Measurements from ENCODE around the gene VMP1. TPM values are rescaled to one million over a fixed set of nuclear protein-coding genes. Genes with fewer than 3 reads are reported as not detected.

Gene VMP1
- total RNA-seq, 1 experiment from 2014 or later: 72.8 TPM

- H3K27me3 Mint-ChIP-seq (ENCODE audit: low read depth): no peaks in the 10 kb centered on the region
- no peaks in the 10 kb centered on the region for H3K9me3 Mint-ChIP-seq
- no peak overlapping the region for H3K4me3 Mint-ChIP-seq
- no peak for TF ChIP-seq SP1 (CRISPR knock-in tag; conservative IDR thresholded peaks at IDR 0.05)
- TF ChIP-seq, protein P1, sequence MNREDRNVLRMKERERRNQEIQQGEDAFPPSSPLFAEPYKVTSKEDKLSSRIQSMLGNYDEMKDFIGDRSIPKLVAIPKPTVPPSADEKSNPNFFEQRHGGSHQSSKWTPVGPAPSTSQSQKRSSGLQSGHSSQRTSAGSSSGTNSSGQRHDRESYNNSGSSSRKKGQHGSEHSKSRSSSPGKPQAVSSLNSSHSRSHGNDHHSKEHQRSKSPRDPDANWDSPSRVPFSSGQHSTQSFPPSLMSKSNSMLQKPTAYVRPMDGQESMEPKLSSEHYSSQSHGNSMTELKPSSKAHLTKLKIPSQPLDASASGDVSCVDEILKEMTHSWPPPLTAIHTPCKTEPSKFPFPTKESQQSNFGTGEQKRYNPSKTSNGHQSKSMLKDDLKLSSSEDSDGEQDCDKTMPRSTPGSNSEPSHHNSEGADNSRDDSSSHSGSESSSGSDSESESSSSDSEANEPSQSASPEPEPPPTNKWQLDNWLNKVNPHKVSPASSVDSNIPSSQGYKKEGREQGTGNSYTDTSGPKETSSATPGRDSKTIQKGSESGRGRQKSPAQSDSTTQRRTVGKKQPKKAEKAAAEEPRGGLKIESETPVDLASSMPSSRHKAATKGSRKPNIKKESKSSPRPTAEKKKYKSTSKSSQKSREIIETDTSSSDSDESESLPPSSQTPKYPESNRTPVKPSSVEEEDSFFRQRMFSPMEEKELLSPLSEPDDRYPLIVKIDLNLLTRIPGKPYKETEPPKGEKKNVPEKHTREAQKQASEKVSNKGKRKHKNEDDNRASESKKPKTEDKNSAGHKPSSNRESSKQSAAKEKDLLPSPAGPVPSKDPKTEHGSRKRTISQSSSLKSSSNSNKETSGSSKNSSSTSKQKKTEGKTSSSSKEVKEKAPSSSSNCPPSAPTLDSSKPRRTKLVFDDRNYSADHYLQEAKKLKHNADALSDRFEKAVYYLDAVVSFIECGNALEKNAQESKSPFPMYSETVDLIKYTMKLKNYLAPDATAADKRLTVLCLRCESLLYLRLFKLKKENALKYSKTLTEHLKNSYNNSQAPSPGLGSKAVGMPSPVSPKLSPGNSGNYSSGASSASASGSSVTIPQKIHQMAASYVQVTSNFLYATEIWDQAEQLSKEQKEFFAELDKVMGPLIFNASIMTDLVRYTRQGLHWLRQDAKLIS (CRISPR knock-in tag; IDR thresholded peaks at IDR 0.05; ENCODE audit: borderline replicate concordance): no peak
- no peak for TF ChIP-seq MXD4 (CRISPR knock-in tag; IDR thresholded peaks at IDR 0.05; ENCODE audit: borderline replicate concordance)
- no peak for TF ChIP-seq OVOL2 (CRISPR knock-in tag; IDR thresholded peaks at IDR 0.05; ENCODE audit: borderline replicate concordance)
- TF ChIP-seq, protein P2, sequence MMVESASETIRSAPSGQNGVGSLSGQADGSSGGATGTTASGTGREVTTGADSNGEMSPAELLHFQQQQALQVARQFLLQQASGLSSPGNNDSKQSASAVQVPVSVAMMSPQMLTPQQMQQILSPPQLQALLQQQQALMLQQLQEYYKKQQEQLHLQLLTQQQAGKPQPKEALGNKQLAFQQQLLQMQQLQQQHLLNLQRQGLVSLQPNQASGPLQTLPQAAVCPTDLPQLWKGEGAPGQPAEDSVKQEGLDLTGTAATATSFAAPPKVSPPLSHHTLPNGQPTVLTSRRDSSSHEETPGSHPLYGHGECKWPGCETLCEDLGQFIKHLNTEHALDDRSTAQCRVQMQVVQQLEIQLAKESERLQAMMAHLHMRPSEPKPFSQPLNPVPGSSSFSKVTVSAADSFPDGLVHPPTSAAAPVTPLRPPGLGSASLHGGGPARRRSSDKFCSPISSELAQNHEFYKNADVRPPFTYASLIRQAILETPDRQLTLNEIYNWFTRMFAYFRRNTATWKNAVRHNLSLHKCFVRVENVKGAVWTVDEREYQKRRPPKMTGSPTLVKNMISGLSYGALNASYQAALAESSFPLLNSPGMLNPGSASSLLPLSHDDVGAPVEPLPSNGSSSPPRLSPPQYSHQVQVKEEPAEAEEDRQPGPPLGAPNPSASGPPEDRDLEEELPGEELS (CRISPR knock-in tag; IDR thresholded peaks at IDR 0.05): no peak
- TF ChIP-seq, protein P3, sequence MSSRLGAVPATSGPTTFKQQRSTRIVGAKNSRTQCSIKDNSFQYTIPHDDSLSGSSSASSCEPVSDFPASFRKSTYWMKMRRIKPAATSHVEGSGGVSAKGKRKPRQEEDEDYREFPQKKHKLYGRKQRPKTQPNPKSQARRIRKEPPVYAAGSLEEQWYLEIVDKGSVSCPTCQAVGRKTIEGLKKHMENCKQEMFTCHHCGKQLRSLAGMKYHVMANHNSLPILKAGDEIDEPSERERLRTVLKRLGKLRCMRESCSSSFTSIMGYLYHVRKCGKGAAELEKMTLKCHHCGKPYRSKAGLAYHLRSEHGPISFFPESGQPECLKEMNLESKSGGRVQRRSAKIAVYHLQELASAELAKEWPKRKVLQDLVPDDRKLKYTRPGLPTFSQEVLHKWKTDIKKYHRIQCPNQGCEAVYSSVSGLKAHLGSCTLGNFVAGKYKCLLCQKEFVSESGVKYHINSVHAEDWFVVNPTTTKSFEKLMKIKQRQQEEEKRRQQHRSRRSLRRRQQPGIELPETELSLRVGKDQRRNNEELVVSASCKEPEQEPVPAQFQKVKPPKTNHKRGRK (CRISPR knock-in tag; IDR thresholded peaks at IDR 0.05; ENCODE audit: borderline replicate concordance): no peak
- TF ChIP-seq FOXP1 (CRISPR knock-in tag; IDR thresholded peaks at IDR 0.05; ENCODE audit: borderline replicate concordance): no peak
- TF ChIP-seq GTF2I (CRISPR knock-in tag; conservative IDR thresholded peaks at IDR 0.05): no peak
- no peak for TF ChIP-seq IRF2 (CRISPR knock-in tag; IDR thresholded peaks at IDR 0.05; ENCODE audit: borderline replicate concordance, low read depth)
- TF ChIP-seq TEAD4 (CRISPR knock-in tag; IDR thresholded peaks at IDR 0.05): no peak
- TF ChIP-seq PRRX2 (CRISPR knock-in tag; IDR thresholded peaks at IDR 0.05): no peak
- TF ChIP-seq ZNF121 (CRISPR knock-in tag; IDR thresholded peaks at IDR 0.05): no peak
- no peak for TF ChIP-seq TP53 (CRISPR knock-in tag; IDR thresholded peaks at IDR 0.05)
- TF ChIP-seq GRHL2 (CRISPR knock-in tag; IDR thresholded peaks at IDR 0.05; ENCODE audit: insufficient replicate concordance, severe bottlenecking): no peak
- no peak for TF ChIP-seq USF2 (CRISPR knock-in tag; IDR thresholded peaks at IDR 0.05)
- no peak for TF ChIP-seq JUN (CRISPR knock-in tag; IDR thresholded peaks at IDR 0.05)
- TF ChIP-seq NFYB (CRISPR knock-in tag; conservative IDR thresholded peaks at IDR 0.05; ENCODE audit: low read depth): no peak
- TF ChIP-seq, protein P4, sequence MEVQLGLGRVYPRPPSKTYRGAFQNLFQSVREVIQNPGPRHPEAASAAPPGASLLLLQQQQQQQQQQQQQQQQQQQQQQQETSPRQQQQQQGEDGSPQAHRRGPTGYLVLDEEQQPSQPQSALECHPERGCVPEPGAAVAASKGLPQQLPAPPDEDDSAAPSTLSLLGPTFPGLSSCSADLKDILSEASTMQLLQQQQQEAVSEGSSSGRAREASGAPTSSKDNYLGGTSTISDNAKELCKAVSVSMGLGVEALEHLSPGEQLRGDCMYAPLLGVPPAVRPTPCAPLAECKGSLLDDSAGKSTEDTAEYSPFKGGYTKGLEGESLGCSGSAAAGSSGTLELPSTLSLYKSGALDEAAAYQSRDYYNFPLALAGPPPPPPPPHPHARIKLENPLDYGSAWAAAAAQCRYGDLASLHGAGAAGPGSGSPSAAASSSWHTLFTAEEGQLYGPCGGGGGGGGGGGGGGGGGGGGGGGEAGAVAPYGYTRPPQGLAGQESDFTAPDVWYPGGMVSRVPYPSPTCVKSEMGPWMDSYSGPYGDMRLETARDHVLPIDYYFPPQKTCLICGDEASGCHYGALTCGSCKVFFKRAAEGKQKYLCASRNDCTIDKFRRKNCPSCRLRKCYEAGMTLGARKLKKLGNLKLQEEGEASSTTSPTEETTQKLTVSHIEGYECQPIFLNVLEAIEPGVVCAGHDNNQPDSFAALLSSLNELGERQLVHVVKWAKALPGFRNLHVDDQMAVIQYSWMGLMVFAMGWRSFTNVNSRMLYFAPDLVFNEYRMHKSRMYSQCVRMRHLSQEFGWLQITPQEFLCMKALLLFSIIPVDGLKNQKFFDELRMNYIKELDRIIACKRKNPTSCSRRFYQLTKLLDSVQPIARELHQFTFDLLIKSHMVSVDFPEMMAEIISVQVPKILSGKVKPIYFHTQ (CRISPR knock-in tag; IDR thresholded peaks at IDR 0.05): no peak
- DNase-seq (ENCODE audit: low spot score): no peak
- H3K36me3 Mint-ChIP-seq: peaks cover 4% of the 10 kb centered on the region; the same call in 1 of the 2 replicates
- CTCF ChIA-PET: no interaction called here
- POLR2A ChIA-PET: interaction anchor here (0.7 kb wide), 1 partner anchor 70 kb away, joined by 4 read pairs; no protein-coding TSS in a partner anchor
- H3K27ac Mint-ChIP-seq: no peak overlapping the region
- peaks cover 7% of the 10 kb centered on the region for H3K4me1 Mint-ChIP-seq
- ATAC-seq: no peak
Observed at GRCh38 chr17:59767176-59767575, 59.7 kb downstream of the VMP1 start.

Data from WTC11 (cell line).